Activated CD4-positive, alpha-beta T cell treated with anti-CD3 and anti-CD28 coated beads, Interleukin-2, amount 50 U/mL, for 16 hours (primary cell): ENCODE results near the gene COL5A2.

Experiments used
- DNase-seq: peaks from one replicate; pipeline ENCODE4 v3.0.0-alpha.2; 2020

Gene COL5A2

GRCh38 chr2:189178726-189179569 lies 613 bp downstream of the COL5A2 start:
- DNase-seq, result no peak

GRCh38 chr2:189178054-189178453 lies 1.5 kb downstream of the COL5A2 start:
- DNase-seq, result no peak

- no peak for DNase-seq
These were observed 2.2 kb downstream of the COL5A2 start for GRCh38 chr2:189177251-189177840.

- DNase-seq, result no peak
These were observed 3.0 kb downstream of the COL5A2 start for GRCh38 chr2:189176516-189176915.

GRCh38 chr2:189175869-189176433 lies 3.6 kb downstream of the COL5A2 start:
- no peak for DNase-seq

GRCh38 chr2:189171956-189172609 lies 7.5 kb downstream of the COL5A2 start:
- no peak for DNase-seq

GRCh38 chr2:189168856-189169499 lies 10.6 kb downstream of the COL5A2 start:
- no peak for DNase-seq

GRCh38 chr2:189165656-189166380 lies 13.7 kb downstream of the COL5A2 start:
- DNase-seq, result no peak

- no peak for DNase-seq
These were observed 14.8 kb downstream of the COL5A2 start for GRCh38 chr2:189164746-189165145.

- DNase-seq, result no peak
These were observed 15.7 kb downstream of the COL5A2 start for GRCh38 chr2:189163889-189164288.

- no peak for DNase-seq
These were observed 17.0 kb downstream of the COL5A2 start for GRCh38 chr2:189162566-189162965.

GRCh38 chr2:189161894-189162293 lies 17.7 kb downstream of the COL5A2 start:
- no peak for DNase-seq

GRCh38 chr2:189159717-189160116 lies 19.8 kb downstream of the COL5A2 start:
- DNase-seq, result no peak

GRCh38 chr2:189159273-189159672 lies 20.3 kb downstream of the COL5A2 start:
- DNase-seq, result no peak

- DNase-seq, result no peak
These were observed 21.6 kb downstream of the COL5A2 start for GRCh38 chr2:189157939-189158338.

GRCh38 chr2:189157456-189157855 lies 22.1 kb downstream of the COL5A2 start:
- DNase-seq, result no peak

- no peak for DNase-seq
These were observed 23.8 kb downstream of the COL5A2 start for GRCh38 chr2:189155795-189156194.

- no peak for DNase-seq
These were observed 25.9 kb downstream of the COL5A2 start for GRCh38 chr2:189153619-189154018.

- DNase-seq, result no peak
These were observed 27.1 kb downstream of the COL5A2 start for GRCh38 chr2:189152483-189152882.

- no peak for DNase-seq
These were observed 27.7 kb downstream of the COL5A2 start for GRCh38 chr2:189151906-189152305.

GRCh38 chr2:189150033-189150432 lies 29.5 kb downstream of the COL5A2 start:
- no peak for DNase-seq

GRCh38 chr2:189147989-189148388 lies 31.6 kb downstream of the COL5A2 start:
- no peak for DNase-seq
